ENCODE measurements around the gene HDAC11. TPM values are rescaled to one million over a fixed set of nuclear protein-coding genes. Genes with fewer than 3 reads are reported as not detected.
A peak's percentile ranks its signal among the peaks of the same experiment; 100 is the strongest.
"Not testable (repeated sequence)": the region's sequence is repeated elsewhere in the genome, so short reads cannot be mapped to it uniquely, and the experiment has no call there.

HDAC11 gene
- total RNA-seq, 1 donor from 2014 or later, result 4.6 TPM

GRCh38 chr3:13466781-13467180, 13.3 kb upstream of the HDAC11 start:
- no peak for ATAC-seq
- no peak for DNase-seq (ENCODE audit: low spot score)

- ATAC-seq (peak; percentile 98), DNase-seq (ENCODE audit: low spot score) (peak; percentile 74)
Observed at GRCh38 chr3:13470894-13471574, 9.1 kb upstream of the HDAC11 start.

- DNase-seq (ENCODE audit: low spot score) (no peak), ATAC-seq (no peak)
Observed at GRCh38 chr3:13472286-13472685, 7.8 kb upstream of the HDAC11 start.

GRCh38 chr3:13473020-13473419, 7.1 kb upstream of the HDAC11 start:
- no peak for DNase-seq (ENCODE audit: low spot score)
- ATAC-seq, result no peak

GRCh38 chr3:13474021-13474420, 6.1 kb upstream of the HDAC11 start:
- no peak for DNase-seq (ENCODE audit: low spot score)
- no peak for ATAC-seq

- no peak for ATAC-seq
- no peak for DNase-seq (ENCODE audit: low spot score)
Observed at GRCh38 chr3:13474776-13475303, 5.3 kb upstream of the HDAC11 start.

GRCh38 chr3:13475871-13476590, 4.1 kb upstream of the HDAC11 start:
- DNase-seq (ENCODE audit: low spot score) (no peak), ATAC-seq (no peak)

- no peak for DNase-seq (ENCODE audit: low spot score)
- no peak for ATAC-seq
Observed at GRCh38 chr3:13477943-13478342, 2.2 kb upstream of the HDAC11 start.

GRCh38 chr3:13479332-13479581, 849 bp upstream of the HDAC11 start:
- ATAC-seq (peak; percentile 39), DNase-seq (ENCODE audit: low spot score) (no peak)

- DNase-seq (ENCODE audit: low spot score) (peak; percentile 54), ATAC-seq (no peak)
Observed at GRCh38 chr3:13480340-13481318, 523 bp downstream of the HDAC11 start.

- no peak for ATAC-seq
- DNase-seq (ENCODE audit: low spot score), result no peak
Observed at GRCh38 chr3:13482106-13482690, 2.1 kb downstream of the HDAC11 start.

- ATAC-seq, result no peak
- DNase-seq (ENCODE audit: low spot score), result no peak
Observed at GRCh38 chr3:13483286-13483685, 3.2 kb downstream of the HDAC11 start.

GRCh38 chr3:13483988-13484695, 4.0 kb downstream of the HDAC11 start:
- no peak for ATAC-seq

GRCh38 chr3:13484851-13485590, 4.9 kb downstream of the HDAC11 start:
- DNase-seq (ENCODE audit: low spot score) (peak; percentile 94), ATAC-seq (peak; percentile 93)

More at GRCh38 chr3:13483988-13484695, 4.0 kb downstream of the HDAC11 start:
- no peak for DNase-seq (ENCODE audit: low spot score)

GRCh38 chr3:13485630-13486562, 5.8 kb downstream of the HDAC11 start:
- peak; percentile 5 for ATAC-seq
- not testable (repeated sequence) for DNase-seq (ENCODE audit: low spot score)

GRCh38 chr3:13487403-13487802, 7.3 kb downstream of the HDAC11 start:
- DNase-seq (ENCODE audit: low spot score), result no peak
- ATAC-seq, result no peak

GRCh38 chr3:13491206-13491974, 11.3 kb downstream of the HDAC11 start:
- ATAC-seq, result no peak
- DNase-seq (ENCODE audit: low spot score), result no peak

- ATAC-seq (no peak), DNase-seq (ENCODE audit: low spot score) (no peak)
Observed at GRCh38 chr3:13492048-13492447, 11.9 kb downstream of the HDAC11 start.

Data from left lobe of liver (tissue), 2 donors.